ENCODE measurements around the gene PDZD2.
"Not testable (repeated sequence)": the region's sequence is repeated elsewhere in the genome, so short reads cannot be mapped to it uniquely, and the experiment has no call there.

Gene PDZD2

DNA sequence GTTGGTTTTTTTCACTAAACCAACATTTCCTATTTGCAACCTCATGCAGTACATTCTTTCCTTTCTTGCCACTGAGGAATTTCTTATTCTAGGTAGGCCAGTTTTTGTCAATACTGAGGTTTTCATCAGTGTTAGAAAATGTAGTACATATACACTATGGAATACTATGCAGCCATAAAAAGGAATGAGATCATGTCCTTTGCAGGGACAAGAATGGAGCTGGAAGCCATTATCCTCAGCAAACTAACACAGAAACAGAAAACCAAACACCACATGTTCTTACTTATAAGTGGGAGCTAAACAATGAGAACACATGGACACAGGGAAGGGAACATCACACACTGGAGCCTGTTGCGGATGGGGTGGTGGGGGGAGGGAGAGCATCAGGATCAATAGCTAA, 441.6 kb downstream of the PDZD2 start:
- not testable (repeated sequence) for DNase-seq (ENCODE audit: low spot score)

DNA sequence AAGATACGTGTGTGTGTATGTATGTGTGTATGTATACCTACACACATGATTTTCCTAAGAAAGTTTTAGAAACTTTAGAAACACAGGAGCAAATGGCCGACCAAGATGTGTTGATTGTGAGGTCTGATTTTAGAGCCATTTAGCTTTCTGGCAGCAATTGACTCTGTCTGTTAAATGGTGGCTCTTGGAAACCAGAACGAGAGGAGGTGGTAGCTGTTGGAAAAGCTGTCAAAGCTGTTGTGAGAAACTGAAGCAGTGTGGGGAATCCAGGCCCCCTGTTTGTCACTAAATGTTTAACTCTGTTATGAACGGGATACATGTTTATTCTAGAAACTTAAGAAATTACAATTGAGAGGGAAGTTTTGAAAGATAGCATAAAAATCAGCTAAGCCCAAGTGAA, 443.8 kb downstream of the PDZD2 start:
- no peak for DNase-seq (ENCODE audit: low spot score)

DNA sequence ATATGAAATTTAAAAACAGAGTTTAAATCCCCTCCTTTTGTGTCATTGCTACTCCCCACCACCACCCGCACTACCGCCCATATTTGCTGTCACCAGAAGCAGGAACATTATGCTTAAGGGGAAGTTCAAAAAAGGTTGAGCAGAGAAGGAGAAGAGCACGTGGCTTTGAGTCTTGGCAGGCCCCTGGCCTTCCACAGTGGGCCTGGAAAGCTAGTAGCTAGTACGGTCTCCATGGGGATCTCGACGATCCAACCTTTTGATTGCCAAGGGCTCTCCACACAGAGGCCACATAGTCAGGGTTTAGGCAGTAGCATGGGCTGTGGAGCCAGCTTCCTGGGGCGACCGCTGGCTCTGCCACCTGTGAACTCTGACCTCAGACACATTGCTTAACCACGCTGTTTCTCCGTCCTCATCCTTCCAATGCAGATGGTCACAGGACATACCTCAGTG, 445.1 kb downstream of the PDZD2 start:
- no peak for DNase-seq (ENCODE audit: low spot score)

DNA sequence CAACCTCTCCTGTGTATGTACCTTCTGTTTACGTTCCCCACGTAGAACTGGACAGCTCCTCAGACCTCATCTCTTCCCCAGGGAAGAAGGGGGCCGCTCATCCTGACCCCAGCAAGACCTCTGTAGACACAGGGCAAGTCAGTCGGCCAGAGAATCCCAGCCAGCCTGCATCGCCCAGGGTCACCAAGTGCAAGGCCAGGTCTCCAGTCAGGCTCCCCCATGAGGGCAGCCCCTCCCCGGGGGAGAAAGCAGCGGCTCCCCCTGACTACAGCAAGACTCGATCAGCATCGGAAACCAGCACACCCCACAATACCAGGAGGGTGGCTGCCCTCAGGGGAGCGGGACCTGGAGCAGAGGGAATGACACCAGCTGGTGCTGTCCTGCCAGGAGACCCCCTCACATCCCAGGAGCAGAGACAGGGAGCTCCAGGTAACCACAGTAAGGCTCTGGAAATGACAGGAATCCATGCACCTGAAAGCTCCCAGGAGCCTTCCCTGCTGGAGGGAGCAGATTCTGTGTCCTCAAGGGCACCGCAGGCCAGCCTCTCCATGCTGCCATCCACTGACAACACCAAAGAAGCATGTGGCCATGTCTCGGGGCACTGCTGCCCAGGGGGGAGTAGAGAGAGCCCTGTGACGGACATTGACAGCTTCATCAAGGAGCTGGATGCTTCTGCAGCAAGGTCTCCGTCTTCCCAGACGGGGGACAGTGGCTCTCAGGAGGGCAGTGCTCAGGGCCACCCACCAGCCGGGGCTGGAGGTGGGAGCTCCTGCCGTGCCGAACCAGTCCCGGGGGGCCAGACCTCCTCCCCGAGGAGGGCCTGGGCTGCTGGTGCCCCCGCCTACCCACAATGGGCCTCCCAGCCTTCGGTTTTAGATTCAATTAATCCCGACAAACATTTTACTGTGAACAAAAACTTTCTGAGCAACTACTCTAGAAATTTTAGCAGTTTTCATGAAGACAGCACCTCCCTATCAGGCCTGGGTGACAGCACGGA, 448.5 kb downstream of the PDZD2 start:
- no peak for DNase-seq (ENCODE audit: low spot score)

DNA sequence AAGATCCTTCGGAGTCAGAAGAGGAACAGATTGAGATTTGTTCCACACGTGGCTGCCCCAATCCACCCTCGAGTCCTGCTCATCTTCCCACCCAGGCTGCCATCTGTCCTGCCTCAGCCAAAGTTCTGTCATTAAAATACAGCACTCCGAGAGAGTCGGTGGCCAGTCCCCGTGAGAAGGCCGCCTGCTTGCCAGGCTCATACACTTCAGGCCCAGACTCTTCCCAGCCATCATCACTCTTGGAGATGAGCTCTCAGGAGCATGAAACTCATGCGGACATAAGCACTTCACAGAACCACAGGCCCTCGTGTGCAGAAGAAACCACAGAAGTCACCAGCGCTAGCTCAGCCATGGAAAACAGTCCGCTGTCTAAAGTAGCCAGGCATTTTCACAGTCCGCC, 449.3 kb downstream of the PDZD2 start:
- no peak for DNase-seq (ENCODE audit: low spot score)

DNA sequence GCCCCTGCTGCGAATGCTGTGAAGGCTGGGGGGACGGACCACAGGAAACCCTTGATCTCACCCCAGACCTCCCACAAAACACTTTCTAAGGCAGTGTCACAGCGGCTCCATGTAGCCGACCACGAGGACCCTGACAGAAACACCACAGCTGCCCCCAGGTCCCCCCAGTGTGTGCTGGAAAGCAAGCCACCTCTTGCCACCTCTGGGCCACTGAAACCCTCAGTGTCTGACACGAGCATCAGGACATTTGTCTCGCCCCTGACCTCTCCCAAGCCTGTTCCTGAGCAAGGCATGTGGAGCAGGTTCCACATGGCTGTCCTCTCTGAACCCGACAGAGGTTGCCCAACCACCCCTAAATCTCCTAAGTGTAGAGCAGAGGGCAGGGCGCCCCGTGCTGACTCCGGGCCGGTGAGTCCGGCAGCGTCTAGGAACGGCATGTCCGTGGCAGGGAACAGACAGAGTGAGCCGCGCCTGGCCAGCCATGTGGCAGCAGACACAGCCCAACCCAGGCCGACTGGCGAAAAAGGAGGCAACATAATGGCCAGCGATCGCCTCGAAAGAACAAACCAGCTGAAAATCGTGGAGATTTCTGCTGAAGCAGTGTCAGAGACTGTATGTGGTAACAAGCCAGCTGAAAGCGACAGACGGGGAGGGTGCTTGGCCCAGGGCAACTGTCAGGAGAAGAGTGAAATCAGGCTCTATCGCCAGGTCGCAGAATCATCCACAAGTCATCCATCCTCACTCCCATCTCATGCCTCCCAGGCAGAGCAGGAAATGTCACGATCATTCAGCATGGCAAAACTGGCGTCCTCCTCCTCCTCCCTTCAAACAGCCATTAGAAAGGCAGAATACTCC, 450.4 kb downstream of the PDZD2 start:
- DNase-seq (ENCODE audit: low spot score), result no peak

DNA sequence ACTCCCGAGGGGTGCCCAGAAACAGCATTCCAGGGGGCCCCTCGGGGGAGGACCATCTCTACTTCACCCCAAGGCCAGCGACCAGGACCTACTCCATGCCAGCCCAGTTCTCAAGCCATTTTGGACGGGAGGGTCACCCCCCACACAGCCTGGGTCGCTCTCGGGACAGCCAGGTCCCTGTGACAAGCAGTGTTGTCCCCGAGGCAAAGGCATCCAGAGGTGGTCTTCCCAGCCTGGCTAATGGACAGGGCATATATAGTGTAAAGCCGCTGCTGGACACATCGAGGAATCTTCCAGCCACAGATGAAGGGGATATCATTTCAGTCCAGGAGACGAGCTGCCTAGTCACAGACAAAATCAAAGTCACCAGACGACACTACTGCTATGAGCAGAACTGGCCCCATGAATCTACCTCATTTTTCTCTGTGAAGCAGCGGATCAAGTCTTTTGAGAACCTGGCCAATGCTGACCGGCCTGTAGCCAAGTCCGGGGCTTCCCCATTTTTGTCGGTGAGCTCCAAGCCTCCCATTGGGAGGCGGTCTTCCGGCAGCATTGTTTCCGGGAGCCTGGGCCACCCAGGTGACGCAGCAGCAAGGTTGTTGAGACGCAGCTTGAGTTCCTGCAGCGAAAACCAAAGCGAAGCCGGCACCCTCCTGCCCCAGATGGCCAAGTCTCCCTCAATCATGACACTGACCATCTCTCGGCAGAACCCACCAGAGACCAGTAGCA, 451.3 kb downstream of the PDZD2 start:
- DNase-seq (ENCODE audit: low spot score), result no peak

DNA sequence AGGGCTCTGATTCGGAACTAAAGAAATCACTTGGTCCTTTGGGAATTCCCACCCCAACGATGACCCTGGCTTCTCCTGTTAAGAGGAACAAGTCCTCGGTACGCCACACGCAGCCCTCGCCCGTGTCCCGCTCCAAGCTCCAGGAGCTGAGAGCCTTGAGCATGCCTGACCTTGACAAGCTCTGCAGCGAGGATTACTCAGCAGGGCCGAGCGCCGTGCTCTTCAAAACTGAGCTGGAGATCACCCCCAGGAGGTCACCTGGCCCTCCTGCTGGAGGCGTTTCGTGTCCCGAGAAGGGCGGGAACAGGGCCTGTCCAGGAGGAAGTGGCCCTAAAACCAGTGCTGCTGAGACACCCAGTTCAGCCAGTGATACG, 451.8 kb downstream of the PDZD2 start:
- DNase-seq (ENCODE audit: low spot score), result no peak

DNA sequence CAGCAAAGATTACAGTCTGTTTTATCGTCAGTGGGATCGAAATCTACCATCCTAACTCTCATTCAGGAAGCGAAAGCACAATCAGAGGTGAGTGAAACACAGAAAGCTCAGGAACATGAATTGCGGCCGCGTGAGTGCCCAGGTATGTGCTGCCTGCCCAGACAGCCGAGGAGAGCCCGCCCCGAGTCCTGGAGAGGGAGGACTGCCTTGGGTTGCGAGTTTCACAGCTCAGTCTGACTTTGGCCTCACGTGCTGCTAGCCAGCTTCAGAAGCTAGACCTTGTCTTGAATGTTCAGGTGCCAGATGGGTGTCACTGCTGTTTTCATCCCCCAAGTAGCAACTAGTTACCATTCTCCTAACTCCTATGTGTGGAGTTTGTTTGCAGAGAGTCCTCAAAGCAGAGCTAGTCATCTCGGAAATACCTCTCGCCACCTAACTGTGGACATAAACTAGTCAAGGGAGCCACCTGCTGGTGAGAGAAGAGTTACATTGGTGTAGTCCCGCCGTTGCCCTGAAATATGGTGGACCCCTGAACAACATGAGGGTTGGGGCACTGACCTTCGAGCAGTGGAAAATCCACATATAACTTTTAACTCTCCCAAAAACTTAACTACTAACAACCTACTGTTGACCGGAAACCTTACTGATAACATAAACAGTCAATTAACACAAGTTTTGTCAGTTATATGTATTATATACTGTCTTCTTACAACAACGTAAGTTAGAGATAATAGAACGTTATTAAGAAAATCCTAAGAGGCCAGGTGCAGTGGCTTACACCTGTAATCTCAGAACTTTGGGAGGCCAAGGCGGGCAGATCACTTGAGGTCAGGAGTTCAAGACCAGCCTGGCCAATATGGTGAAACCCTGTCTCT, 454.2 kb downstream of the PDZD2 start:
- peak; percentile 70 for DNase-seq (ENCODE audit: low spot score)

DNA sequence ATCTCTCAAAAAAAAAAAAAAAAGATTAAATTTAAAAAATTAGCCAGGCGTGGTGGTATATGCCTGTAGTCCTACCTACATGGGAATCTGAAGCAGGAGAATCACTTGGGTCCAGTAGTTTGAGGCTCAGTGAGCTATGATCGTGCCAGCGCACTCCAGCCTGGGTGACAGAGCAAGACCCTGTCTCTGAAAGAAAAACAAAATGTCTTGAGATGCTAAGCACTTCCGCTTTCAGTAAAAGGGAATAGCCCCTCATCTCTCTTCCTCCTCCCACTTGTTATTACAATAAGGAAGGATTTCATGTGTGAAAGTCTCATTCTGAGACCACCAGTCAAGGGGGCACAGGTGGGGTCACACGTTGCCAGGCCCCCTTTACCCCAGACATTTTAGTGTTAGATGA, 455.8 kb downstream of the PDZD2 start:
- DNase-seq (ENCODE audit: low spot score), result no peak

DNA sequence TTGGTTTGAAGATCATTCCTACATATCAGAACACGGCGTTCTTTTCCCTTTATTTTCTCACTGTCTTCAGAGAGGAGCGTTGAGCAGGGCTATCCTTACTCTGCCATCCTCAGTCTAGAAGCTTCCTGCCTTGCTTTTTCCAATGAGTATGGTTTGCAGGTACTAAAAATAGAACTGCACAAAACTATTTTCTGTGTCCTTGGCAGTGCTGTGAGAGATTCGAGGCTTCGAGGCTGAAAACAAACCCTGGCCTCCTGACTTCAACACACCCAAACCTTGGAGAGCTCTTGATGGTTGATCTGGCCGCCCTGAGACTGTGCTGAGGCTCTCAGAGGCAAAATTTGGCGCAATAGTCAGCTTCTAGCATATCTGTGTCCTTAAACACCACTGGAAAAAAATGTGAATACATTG, 456.3 kb downstream of the PDZD2 start:
- no peak for DNase-seq (ENCODE audit: low spot score)

DNA sequence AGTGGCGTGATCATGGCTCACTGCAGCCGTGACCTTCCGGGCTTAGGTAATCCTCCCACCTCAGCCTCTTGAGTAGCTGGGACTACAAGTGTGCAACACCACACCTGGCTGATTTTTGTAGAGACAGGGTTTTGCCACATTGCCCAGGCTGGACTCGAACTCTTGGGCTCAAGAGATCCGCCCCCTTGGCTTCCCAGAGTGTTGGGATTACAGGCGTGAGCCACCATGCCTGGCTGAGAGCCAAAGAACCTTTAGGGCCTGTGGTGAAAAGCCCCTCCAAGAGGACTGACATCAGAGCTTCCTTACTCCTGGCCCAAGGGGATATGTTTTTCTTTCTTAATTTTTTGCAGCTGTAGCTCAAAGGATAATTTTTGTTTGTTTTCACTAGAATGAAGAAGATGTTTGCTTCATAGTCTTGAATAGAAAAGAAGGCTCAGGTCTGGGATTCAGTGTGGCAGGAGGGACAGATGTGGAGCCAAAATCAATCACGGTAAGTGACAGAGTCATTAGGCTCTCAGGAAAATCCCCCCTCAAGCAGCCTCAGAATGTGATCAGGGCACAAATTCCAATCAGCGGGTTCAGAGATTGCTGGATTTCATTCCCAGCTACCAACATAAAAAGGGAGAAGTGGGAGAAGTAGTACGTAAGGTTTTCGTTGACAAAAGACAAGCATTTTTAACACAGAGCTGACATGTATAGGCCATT, 458.1 kb downstream of the PDZD2 start:
- DNase-seq (ENCODE audit: low spot score), result no peak

DNA sequence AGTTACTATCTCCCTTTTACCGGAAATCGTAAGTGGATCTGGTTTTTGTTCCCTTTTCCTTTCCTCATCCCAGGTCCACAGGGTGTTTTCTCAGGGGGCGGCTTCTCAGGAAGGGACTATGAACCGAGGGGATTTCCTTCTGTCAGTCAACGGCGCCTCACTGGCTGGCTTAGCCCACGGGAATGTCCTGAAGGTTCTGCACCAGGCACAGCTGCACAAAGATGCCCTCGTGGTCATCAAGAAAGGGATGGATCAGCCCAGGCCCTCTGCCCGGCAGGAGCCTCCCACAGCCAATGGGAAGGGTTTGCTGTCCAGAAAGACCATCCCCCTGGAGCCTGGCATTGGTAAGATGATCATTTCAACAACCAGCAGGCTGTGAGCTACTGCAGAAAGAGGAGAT, 459.4 kb downstream of the PDZD2 start:
- no peak for DNase-seq (ENCODE audit: low spot score)

DNA sequence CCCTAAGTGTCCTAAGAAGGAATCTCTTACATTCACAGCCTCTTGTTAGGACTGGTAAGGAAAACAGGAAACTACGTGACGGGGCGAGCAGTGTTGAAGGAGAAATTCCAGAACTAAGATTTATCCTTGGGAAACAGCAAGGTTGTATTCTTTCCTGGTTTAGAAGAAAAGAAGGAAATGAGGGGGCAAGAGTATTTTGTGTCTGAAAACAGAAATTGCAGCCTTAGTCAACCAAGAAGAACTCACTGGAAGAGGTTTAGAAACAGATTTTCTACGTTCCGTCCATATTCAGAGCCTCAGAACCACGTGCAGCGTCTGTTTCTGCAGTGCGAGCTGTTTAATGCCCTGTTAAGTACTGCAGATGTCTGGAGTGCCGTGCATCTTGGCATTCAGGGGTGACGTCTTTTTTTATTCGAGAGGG, 460.0 kb downstream of the PDZD2 start:
- DNase-seq (ENCODE audit: low spot score), result no peak

DNA sequence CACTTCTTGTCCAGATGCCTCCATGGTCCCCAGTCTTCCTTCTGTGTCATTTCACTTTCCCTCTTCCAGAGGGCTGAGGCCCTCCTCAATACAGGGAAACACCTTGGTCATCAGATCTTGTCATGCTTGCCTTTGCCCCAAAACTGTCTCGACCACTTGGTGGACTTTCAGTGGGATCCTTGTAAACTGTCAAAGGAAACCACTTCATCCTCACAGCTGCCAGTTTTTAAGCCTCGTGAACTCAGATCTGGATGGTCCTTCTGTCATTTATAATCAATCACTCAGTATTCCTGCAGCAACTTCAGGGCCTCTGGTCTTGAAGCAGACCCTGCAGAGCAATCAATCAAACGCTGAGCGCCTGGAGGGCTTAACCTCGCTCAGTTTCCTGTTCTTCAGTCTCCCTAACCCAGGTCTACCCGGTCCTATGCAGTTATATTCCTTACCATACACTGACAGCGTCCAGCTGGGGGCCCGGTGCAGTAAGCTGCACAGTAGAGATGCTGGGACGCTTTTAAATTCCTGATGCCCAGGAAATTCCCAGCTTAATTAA, 460.6 kb downstream of the PDZD2 start:
- DNase-seq (ENCODE audit: low spot score), result no peak

DNA sequence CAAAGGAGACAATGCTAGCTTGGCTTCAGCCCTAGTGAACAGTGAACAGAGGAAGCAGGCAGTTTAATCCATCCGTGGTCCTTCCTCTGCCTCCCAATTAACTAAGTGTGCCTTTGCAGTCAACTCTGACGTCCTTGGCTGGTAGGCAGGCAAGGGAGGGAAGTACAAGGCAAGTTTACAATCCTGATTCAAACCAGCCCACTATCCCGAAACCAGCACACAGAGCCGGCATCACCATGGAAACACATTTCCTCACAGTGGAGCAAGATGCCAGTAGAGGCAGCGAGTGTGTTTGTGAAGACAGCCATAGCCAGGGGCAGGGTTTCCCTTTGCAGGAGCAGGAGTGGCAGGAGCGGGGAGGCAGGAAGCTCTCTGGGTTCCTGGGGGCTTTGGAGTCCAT, 461.3 kb downstream of the PDZD2 start:
- DNase-seq (ENCODE audit: low spot score), result no peak

DNA sequence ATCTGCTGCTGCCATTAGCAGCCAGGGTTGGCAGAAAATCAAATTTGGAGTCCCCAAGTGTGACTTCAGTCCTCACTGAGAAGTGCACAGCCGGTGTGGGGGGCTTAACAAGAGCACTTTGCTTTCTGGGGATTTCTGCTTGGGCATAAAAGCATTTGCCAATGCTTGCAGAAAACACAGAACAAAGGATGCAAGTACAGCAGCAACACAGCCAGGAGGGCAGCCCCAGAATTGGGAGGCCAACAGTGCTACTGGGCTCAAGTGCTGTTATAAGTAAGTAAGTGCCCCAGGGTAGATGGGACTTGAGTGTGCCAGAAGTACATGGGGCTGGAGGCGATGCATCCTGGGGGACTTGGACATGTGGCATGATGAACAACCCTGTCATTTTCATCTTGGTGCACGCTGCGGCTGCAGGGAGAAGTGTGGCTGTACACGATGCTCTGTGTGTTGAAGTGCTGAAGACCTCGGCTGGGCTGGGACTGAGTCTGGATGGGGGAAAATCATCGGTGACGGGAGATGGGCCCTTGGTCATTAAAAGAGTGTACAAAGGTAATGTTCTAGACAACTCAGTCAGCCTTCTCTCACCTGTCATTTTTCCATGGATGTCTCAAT, 461.9 kb downstream of the PDZD2 start:
- no peak for DNase-seq (ENCODE audit: low spot score)

DNA sequence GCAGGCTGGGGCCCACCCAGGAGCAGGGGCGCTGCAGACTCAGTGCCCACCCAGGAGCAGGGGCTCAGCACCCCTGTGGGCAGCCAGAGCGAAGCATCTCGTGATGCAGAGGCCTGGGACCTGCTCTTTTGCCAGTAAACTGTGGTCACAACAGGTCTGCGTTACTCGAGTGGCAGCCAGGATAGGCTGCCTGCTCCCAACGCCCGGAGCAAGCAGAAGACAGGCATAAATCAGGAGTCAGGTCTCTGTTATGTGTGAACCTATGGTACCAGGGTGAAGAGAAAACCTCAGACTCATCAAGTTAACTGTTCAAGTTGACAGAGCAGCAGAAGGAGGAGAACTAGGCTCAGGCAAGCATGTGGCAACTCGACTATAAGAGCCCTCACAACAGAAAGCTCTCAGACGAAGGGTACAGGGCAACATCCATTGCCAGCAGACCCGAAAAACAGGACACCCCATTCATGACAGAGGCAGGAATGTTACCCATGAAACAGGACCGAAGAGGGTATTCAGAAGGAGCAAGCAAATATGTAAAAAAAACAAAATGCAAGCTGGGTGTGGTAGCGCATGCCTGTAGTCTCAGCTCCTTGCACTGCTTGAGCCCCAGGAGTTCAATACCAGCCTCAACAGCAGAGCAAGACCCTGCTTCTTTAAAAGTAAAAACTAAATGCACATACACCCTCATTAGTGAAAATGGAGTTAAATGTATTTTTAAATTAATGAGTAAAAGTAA, 463.5 kb downstream of the PDZD2 start:
- no peak for DNase-seq (ENCODE audit: low spot score)

DNA sequence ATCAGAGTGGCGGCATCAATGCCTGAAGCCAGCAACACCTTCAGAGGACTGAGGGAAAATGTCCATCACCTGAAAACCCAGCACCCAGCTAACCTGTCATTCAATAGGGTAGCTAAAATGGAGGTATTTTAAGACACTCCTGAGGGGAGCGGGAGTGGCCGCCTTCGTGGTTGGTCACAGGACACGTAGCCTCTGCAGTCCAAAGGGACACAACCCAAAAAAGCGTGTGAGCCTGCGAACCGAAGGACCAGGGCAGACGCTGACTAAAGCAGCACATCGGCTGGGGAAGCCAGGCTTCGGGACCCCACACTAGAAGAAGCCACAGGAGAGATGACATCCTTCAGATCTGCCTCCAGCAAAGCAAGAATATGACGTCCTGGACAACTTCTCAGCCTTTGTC, 464.6 kb downstream of the PDZD2 start:
- DNase-seq (ENCODE audit: low spot score), result no peak
